ENCODE data around the gene PTGDS.

Gene PTGDS

DNA sequence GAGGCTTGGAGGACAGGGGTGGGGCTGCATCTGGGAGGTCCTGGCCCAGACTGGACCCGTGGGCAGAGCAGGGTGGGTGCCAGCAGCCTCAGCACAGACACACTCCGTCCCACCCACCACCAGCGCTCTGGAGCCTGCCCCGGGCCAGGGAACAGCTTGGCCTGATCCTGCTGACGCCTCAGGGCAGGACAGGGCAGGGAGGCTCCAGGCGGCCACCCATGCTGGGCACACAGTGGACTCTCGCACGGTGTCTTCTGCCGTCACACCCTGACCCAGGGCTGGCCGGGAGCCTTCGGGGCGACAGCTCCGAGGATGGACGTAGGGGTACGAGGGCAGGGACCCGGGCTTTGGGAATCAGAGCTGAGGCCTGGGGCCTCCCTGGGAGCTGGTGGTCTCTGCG lies 8.2 kb upstream of the PTGDS start:
- Histone ChIP-seq H2AFZ (ENCODE audit: low read depth, low read length) (no peak overlapping the region), H4K20me1 (ENCODE audit: insufficient read depth, low read length) (no peaks in the 10 kb centered on the region), H3K9me3 (ENCODE audit: insufficient read depth, low read length, severe bottlenecking) (no peaks in the 10 kb centered on the region), H3K4me1 (ENCODE audit: insufficient read depth, low read length) (peaks cover 9% of the 10 kb centered on the region), H3K79me2 (ENCODE audit: insufficient read depth, low read length) (no peaks in the 10 kb centered on the region), H3K27ac (ENCODE audit: low read length) (no peak overlapping the region), H3K36me3 (ENCODE audit: insufficient read depth, low read length) (no peaks in the 10 kb centered on the region), H3K27me3 (ENCODE audit: insufficient read depth, low read length, poor library complexity) (peaks cover 8% of the 10 kb centered on the region), H3K4me3 (ENCODE audit: low read depth in 1 of 2, low read length in 2 of 2) (no peak overlapping the region), H3K4me2 (ENCODE audit: insufficient read depth, low read length) (no peak overlapping the region), H3K9ac (ENCODE audit: low read depth, low read length) (no peak overlapping the region)
- ATAC-seq (ENCODE audit: insufficient read depth, low read depth) (no peak), DNase-seq (no peak)
- TF ChIP-seq, protein P1, sequence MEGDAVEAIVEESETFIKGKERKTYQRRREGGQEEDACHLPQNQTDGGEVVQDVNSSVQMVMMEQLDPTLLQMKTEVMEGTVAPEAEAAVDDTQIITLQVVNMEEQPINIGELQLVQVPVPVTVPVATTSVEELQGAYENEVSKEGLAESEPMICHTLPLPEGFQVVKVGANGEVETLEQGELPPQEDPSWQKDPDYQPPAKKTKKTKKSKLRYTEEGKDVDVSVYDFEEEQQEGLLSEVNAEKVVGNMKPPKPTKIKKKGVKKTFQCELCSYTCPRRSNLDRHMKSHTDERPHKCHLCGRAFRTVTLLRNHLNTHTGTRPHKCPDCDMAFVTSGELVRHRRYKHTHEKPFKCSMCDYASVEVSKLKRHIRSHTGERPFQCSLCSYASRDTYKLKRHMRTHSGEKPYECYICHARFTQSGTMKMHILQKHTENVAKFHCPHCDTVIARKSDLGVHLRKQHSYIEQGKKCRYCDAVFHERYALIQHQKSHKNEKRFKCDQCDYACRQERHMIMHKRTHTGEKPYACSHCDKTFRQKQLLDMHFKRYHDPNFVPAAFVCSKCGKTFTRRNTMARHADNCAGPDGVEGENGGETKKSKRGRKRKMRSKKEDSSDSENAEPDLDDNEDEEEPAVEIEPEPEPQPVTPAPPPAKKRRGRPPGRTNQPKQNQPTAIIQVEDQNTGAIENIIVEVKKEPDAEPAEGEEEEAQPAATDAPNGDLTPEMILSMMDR (IDR thresholded peaks at IDR 0.05; ENCODE audit: borderline replicate concordance, extremely low read depth, low read length, poor library complexity, severe bottlenecking) = no peak
- TF ChIP-seq EZH2 (IDR thresholded peaks at IDR 0.05; ENCODE audit: borderline replicate concordance, low read depth, low read length, severe bottlenecking) = no peak

DNA sequence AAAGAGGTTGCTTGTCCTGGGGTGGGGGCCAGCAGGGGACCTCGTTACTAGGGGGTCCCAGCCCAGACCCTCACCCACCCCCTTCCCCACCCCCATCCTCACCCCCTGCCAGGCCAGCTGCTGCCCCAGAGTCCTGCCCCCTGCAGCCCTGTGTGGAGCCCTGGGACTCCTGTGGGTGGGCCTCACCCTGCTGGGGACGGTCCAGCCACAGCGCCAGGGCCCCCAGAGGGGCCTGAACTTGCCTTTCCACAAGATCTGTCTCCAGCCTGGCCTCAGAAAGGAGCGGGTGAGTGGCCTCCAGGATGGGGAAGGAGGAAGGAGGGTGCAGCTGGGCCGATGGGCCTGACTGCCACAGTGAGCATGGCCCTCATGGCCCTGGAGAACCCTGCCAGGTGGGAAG lies 7.5 kb upstream of the PTGDS start:
- Histone ChIP-seq H3K4me3 (ENCODE audit: low read depth in 1 of 2, low read length in 2 of 2) (no peak overlapping the region), H3K9ac (ENCODE audit: low read depth, low read length) (no peak overlapping the region)

DNA sequence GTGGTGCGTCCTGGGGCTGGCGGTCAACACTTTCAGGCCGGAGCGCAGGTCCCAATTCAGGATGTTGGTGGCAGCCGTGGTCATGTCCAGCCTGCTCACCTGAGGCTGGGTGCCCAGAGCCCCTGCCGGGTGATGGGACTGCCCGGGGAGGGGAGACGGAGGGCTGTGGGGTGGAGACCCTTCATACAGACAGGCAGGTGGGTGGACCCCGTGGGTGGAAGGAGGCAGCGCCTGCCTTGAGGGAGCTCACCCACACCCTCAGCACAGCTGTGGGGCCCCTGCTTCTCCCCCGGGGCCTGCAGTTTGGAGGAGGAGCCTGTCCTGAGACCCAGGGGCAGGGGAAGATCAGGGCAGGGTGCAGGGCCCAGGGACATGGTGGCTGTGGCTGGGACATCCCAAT lies 6.9 kb upstream of the PTGDS start:
- Histone ChIP-seq H3K4me1 (ENCODE audit: insufficient read depth, low read length) (peaks cover 9% of the 10 kb centered on the region), H3K79me2 (ENCODE audit: insufficient read depth, low read length) (no peaks in the 10 kb centered on the region), H4K20me1 (ENCODE audit: insufficient read depth, low read length) (no peaks in the 10 kb centered on the region), H3K4me3 (ENCODE audit: low read depth in 1 of 2, low read length in 2 of 2) (no peak overlapping the region), H3K27ac (ENCODE audit: low read length) (no peak overlapping the region), H2AFZ (ENCODE audit: low read depth, low read length) (no peak overlapping the region), H3K36me3 (ENCODE audit: insufficient read depth, low read length) (no peaks in the 10 kb centered on the region), H3K9me3 (ENCODE audit: insufficient read depth, low read length, severe bottlenecking) (no peaks in the 10 kb centered on the region), H3K4me2 (ENCODE audit: insufficient read depth, low read length) (no peak overlapping the region), H3K9ac (ENCODE audit: low read depth, low read length) (no peak overlapping the region), H3K27me3 (ENCODE audit: insufficient read depth, low read length, poor library complexity) (peaks cover 8% of the 10 kb centered on the region)
- DNase-seq (no peak), ATAC-seq (ENCODE audit: insufficient read depth, low read depth) (no peak)
- TF ChIP-seq, protein P1 (IDR thresholded peaks at IDR 0.05; ENCODE audit: borderline replicate concordance, extremely low read depth, low read length, poor library complexity, severe bottlenecking) = no peak
- TF ChIP-seq EZH2 (IDR thresholded peaks at IDR 0.05; ENCODE audit: borderline replicate concordance, low read depth, low read length, severe bottlenecking) = no peak

More for the DNA sequence above, 7.5 kb upstream of the PTGDS start:
- Histone ChIP-seq H3K79me2 (ENCODE audit: insufficient read depth, low read length) (no peaks in the 10 kb centered on the region), H3K36me3 (ENCODE audit: insufficient read depth, low read length) (no peaks in the 10 kb centered on the region), H3K4me2 (ENCODE audit: insufficient read depth, low read length) (no peak overlapping the region), H3K4me1 (ENCODE audit: insufficient read depth, low read length) (peaks cover 9% of the 10 kb centered on the region), H4K20me1 (ENCODE audit: insufficient read depth, low read length) (no peaks in the 10 kb centered on the region), H3K27me3 (ENCODE audit: insufficient read depth, low read length, poor library complexity) (peaks cover 8% of the 10 kb centered on the region), H2AFZ (ENCODE audit: low read depth, low read length) (no peak overlapping the region), H3K9me3 (ENCODE audit: insufficient read depth, low read length, severe bottlenecking) (no peaks in the 10 kb centered on the region), H3K27ac (ENCODE audit: low read length) (no peak overlapping the region)
- DNase-seq (no peak), ATAC-seq (ENCODE audit: insufficient read depth, low read depth) (no peak)
- TF ChIP-seq, protein P1 (IDR thresholded peaks at IDR 0.05; ENCODE audit: borderline replicate concordance, extremely low read depth, low read length, poor library complexity, severe bottlenecking) = no peak
- no peak for TF ChIP-seq EZH2 (IDR thresholded peaks at IDR 0.05; ENCODE audit: borderline replicate concordance, low read depth, low read length, severe bottlenecking)

DNA sequence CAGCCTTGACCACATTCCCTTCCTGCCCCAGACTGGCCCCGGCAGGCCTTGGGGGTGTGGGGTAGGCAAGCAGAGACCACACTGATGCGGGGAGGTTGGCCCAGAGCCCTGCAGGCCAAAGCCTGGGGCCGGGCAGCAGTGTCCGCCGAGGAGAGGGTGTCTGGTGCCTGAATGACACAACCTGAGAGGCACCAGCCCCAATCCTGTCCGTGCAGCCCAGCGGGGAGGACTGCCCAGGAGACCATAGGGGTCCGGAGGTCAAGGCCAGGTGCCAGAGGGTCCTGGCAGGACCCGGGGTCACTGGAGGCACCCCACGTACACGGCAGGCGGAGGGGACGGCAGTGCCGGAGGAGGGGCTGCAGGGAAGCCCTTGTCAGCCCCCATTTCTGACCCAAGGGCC lies 5.6 kb upstream of the PTGDS start:
- TF ChIP-seq, protein P1 (IDR thresholded peaks at IDR 0.05; ENCODE audit: borderline replicate concordance, extremely low read depth, low read length, poor library complexity, severe bottlenecking) = no peak
- H2AFZ ChIP-seq (ENCODE audit: low read depth, low read length) = no peak overlapping the region
- no peak overlapping the region for H3K27ac ChIP-seq (ENCODE audit: low read length)
- H4K20me1 ChIP-seq (ENCODE audit: insufficient read depth, low read length) = no peaks in the 10 kb centered on the region
- ATAC-seq (ENCODE audit: insufficient read depth, low read depth) (no peak), DNase-seq (no peak)
- no peaks in the 10 kb centered on the region for H3K27me3 ChIP-seq (ENCODE audit: insufficient read depth, low read length, poor library complexity)
- H3K79me2 ChIP-seq (ENCODE audit: insufficient read depth, low read length) = no peaks in the 10 kb centered on the region
- H3K9me3 ChIP-seq (ENCODE audit: insufficient read depth, low read length, severe bottlenecking) = no peaks in the 10 kb centered on the region
- H3K4me3 ChIP-seq (ENCODE audit: low read depth in 1 of 2, low read length in 2 of 2) = no peak overlapping the region
- no peak overlapping the region for H3K4me2 ChIP-seq (ENCODE audit: insufficient read depth, low read length)
- no peak overlapping the region for H3K9ac ChIP-seq (ENCODE audit: low read depth, low read length)
- H3K4me1 ChIP-seq (ENCODE audit: insufficient read depth, low read length) = no peaks in the 10 kb centered on the region
- H3K36me3 ChIP-seq (ENCODE audit: insufficient read depth, low read length) = no peaks in the 10 kb centered on the region

Measured in DND-41 (cell line).